HepG2 (cell line): ENCODE results near the gene BCAT1. TPM values are rescaled to one million over a fixed set of nuclear protein-coding genes. Genes with fewer than 3 reads are reported as not detected.
"Not testable (repeated sequence)": the region's sequence is repeated elsewhere in the genome, so short reads cannot be mapped to it uniquely, and the experiment has no call there.

Experiments used
- ATAC-seq: fragments of 200-7000 bp; cut with Tn5 transposase; 3 replicates; pipeline ENCODE4 v1.9.1; 2020; ENCODE audit warnings: mild to moderate bottlenecking, moderate library complexity
- BruUV-seq: library from RNA; stranded (reverse); fragments of 400-500 nt; replicated peaks from 2 replicates; lab custom pipeline; 2021; lab: Mats Ljungman, UMichigan
- CTCF ChIA-PET: fragments of 300-600 bp; formaldehyde crosslinking; extraction: SDS; loops from one replicate; lab custom pipeline; 2021; ENCODE audit warnings: low total read pairs, inconsistent platforms, low intra/inter-chr PET ratio; lab: Yijun Ruan, JAX
- POLR2A ChIA-PET: fragments of 350-600 bp; sonication (Branson Sonifier 250); formaldehyde crosslinking; loops from one replicate; lab custom pipeline; 2020; ENCODE audit warnings: antibody characterized with exemption, inconsistent platforms; lab: Yijun Ruan, JAX
- DNase-seq: peaks from one replicate; pipeline ENCODE4 v3.0.0-alpha.2; 2015; ENCODE audit warnings: low spot score
- FAIRE-seq: peaks from 3 replicates; lab custom pipeline; 2011; peaks lifted over from hg19 to GRCh38; lab: Jason Lieb, UNC
- H2AFZ ChIP-seq: one replicate; pipeline ENCODE4 v1.6.1; 2011; ENCODE audit warnings: low read length, inconsistent platforms
- H3K27ac ChIP-seq: fragments of 300-600 bp; 3 replicates; pipeline ENCODE4 v1.8.0; 2011; ENCODE audit warnings: mixed run types, mild to moderate bottlenecking, mixed read lengths, low read length, inconsistent platforms; ENCODE audit not compliant: insufficient read depth; ENCODE audit errors: extremely low read length
- H3K27me3 ChIP-seq, 2 experiments: fragments of 200-600 bp in 1 of 2; 2 replicates in 1 of 2; 3 replicates in 1 of 2; pipeline versions ENCODE4 v1.6.0 to v1.8.0; 2011; ENCODE audit warnings: low read length in 2 of 2, mild to moderate bottlenecking in 2 of 2, moderate library complexity in 2 of 2, inconsistent platforms in 1 of 2; ENCODE audit not compliant: insufficient read depth in 2 of 2, control insufficient read depth in 1 of 2
- H3K36me3 ChIP-seq, 2 experiments: fragments of 200-600 bp in 1 of 2; replicated peaks in 1 of 2; 2 replicates in 1 of 2; 3 replicates in 1 of 2; pipeline versions ENCODE4 v1.5.1 to v1.8.0; 2011; ENCODE audit warnings: low read length in 2 of 2, inconsistent platforms in 1 of 2; ENCODE audit not compliant: insufficient read depth in 2 of 2, control insufficient read depth in 1 of 2
- H3K4me1 ChIP-seq: 2 replicates; pipeline ENCODE4 v1.5.1; 2012; ENCODE audit warnings: low read length, inconsistent platforms; ENCODE audit not compliant: insufficient read depth
- H3K4me2 ChIP-seq: 2 replicates; pipeline ENCODE4 v1.6.0; 2011; ENCODE audit warnings: low read depth, low read length, inconsistent platforms
- H3K4me3 ChIP-seq, 3 experiments: fragments of 200-600 bp in 1 of 3; sonication (generic), shearing (Covaris generic) in 1 of 3; replicated peaks in 1 of 3; 2 replicates each; pipeline ENCODE4 v1.5.1; 2011 to 2016; ENCODE audit warnings: low read length in 3 of 3, inconsistent platforms in 2 of 3, low read depth in 2 of 3, mild to moderate bottlenecking in 2 of 3, control low read depth in 1 of 3, mixed read lengths in 1 of 3; ENCODE audit not compliant: insufficient read depth in 1 of 3
- H3K79me2 ChIP-seq: one replicate; pipeline ENCODE4 v1.6.1; 2011; ENCODE audit warnings: low read length, inconsistent platforms; ENCODE audit not compliant: insufficient read depth
- H3K9ac ChIP-seq: 2 replicates; pipeline ENCODE4 v1.6.0; 2011; ENCODE audit warnings: mild to moderate bottlenecking, low read depth, low read length, inconsistent platforms; ENCODE audit not compliant: insufficient read depth
- H3K9me3 ChIP-seq: 2 replicates; pipeline ENCODE4 v1.5.1; 2012; ENCODE audit warnings: mild to moderate bottlenecking, low read length
- H4K20me1 ChIP-seq: 2 replicates; pipeline ENCODE4 v1.6.0; 2011; ENCODE audit warnings: inconsistent platforms, mild to moderate bottlenecking, low read length, moderate library complexity; ENCODE audit not compliant: insufficient read depth
- CTCF ChIP-seq: sonication (generic); formaldehyde crosslinking; IDR thresholded peaks from 2 replicates; pipeline ENCODE4 v1.5.0; 2020; ENCODE audit warnings: mild to moderate bottlenecking, missing genetic modification reagents, moderate library complexity
- HMGXB4 ChIP-seq, 2 experiments: sonication (generic) in 1 of 2; formaldehyde crosslinking in 1 of 2; IDR thresholded peaks; 2 replicates each; pipeline versions ENCODE4 v1.4.0 to v1.6.1; 2018 to 2020; ENCODE audit warnings: missing genetic modification reagents in 2 of 2, borderline replicate concordance in 1 of 2, low read depth in 1 of 2, mild to moderate bottlenecking in 1 of 2, missing biosample characterization in 1 of 2
- KMT2A ChIP-seq: sonication (generic); formaldehyde crosslinking; IDR thresholded peaks from 2 replicates; pipeline ENCODE4 v1.4.0; 2020; ENCODE audit warnings: missing genetic modification reagents
- MAFG ChIP-seq: sonication (generic); formaldehyde crosslinking; IDR thresholded peaks from 2 replicates; pipeline ENCODE4 v1.5.1; 2020; ENCODE audit warnings: mild to moderate bottlenecking, missing genetic modification reagents
- PCBP1 ChIP-seq: fragments of 200-400 bp; formaldehyde crosslinking; IDR thresholded peaks from 2 replicates; pipeline ENCODE4 v1.6.1; 2017; ENCODE audit warnings: mild to moderate bottlenecking, low read depth, low read length, borderline replicate concordance
- TSC22D2 ChIP-seq: sonication (generic); formaldehyde crosslinking; IDR thresholded peaks from 2 replicates; pipeline ENCODE4 v1.5.1; 2020; ENCODE audit warnings: missing genetic modification reagents, mild to moderate bottlenecking, borderline replicate concordance
- XRCC5 ChIP-seq: fragments of 200-400 bp; formaldehyde crosslinking; optimal IDR thresholded peaks from 2 replicates; pipeline ENCODE3; 2017; ENCODE audit warnings: mild to moderate bottlenecking, low read length
- ZNF180 ChIP-seq: sonication (generic); formaldehyde crosslinking; IDR thresholded peaks from 2 replicates; pipeline ENCODE4 v1.4.0; 2020; ENCODE audit warnings: low read depth, missing genetic modification reagents, borderline replicate concordance
- ZNF644 ChIP-seq: IDR thresholded peaks from 2 replicates; pipeline ENCODE4 v1.6.1; 2016; ENCODE audit warnings: low read depth
- ZNF788 ChIP-seq: sonication (generic); formaldehyde crosslinking; IDR thresholded peaks from 2 replicates; pipeline ENCODE4 v1.5.0; 2020; ENCODE audit warnings: mild to moderate bottlenecking, missing genetic modification reagents, borderline replicate concordance
- WGBS: methylation state at CpG from one replicate; pipeline ENCODE4 v1.1.6; 2017; ENCODE audit warnings: low lambda C conversion rate; 5-methylcytosine and 5-hydroxymethylcytosine counted together
- in situ Hi-C: cut with HindIII; loops from 2 replicates; pipeline ENCODE4 v1.10.0; 2017; ENCODE audit warnings: low pct_unique_long_range_greater_than_20kb; ENCODE audit not compliant: extremely low pct_ligation_motif_present
- intact Hi-C: fragments of 100-400 bp; cut with micrococcal nuclease; formaldehyde crosslinking; loops from one replicate; pipeline ENCODE4 v1.10.0; 2022; ENCODE audit not compliant: unreplicated experiment
- polyA plus RNA-seq, 8 experiments: library from polyadenylated mRNA; depleted of rRNA in 3 of 8; stranded (reverse) in 7 of 8; unstranded in 1 of 8; fragments of >200 nt; fragmentation: Illumina TruSeq in 4 of 8; extraction: Trizol in 4 of 8; gene quantifications; 2 replicates each; pipeline versions ENCODE4 v1.2.1 to v1.2.3, GENCODE V29; 2011 to 2016; ENCODE audit warnings: low read depth in 4 of 8, missing spikeins in 1 of 8, mixed read lengths in 1 of 8; ENCODE audit not compliant: insufficient read depth in 1 of 8
- total RNA-seq, 5 experiments: library from RNA; depleted of rRNA; stranded (reverse); fragments of >200 nt; fragmentation: Illumina TruSeq; extraction: Trizol; gene quantifications; 2 replicates each; pipeline ENCODE4 v1.2.3, GENCODE V29; 2016; ENCODE audit warnings: low read depth in 1 of 5

The BCAT1 gene
- total and polyA plus RNA-seq, 2 of the 13 experiments (the other 11 are each of a cell fraction or from before 2014, with no cell fraction given) = 8.0 to 75.5 TPM

GRCh38 chr12:24960222-24960855 lies 11.4 kb upstream of the BCAT1 start (continued):
- TF ChIP-seq HMGXB4 (CRISPR knock-in tag; IDR thresholded peaks at IDR 0.05; ENCODE audit: borderline replicate concordance in 1 of 2, low read depth in 1 of 2) (0 out of 4 replicates have a peak, but pooled peaks of 1 of the 2 experiments have one; percentile 21), MAFG (CRISPR knock-in tag) (peak; percentile 63; the same call in 1 of the 2 replicates), ZNF644 (CRISPR knock-in tag) (0 out of 2 replicates have a peak, but pooled peaks have one; percentile 23), TSC22D2 (CRISPR knock-in tag) (no peak), KMT2A (no peak), PCBP1 (no peak), ZNF788 (CRISPR knock-in tag) (no peak), CTCF (CRISPR knock-in tag) (peak; percentile 79), XRCC5 (peak; percentile 50), ZNF180 (CRISPR knock-in tag) (no peak)

DNA sequence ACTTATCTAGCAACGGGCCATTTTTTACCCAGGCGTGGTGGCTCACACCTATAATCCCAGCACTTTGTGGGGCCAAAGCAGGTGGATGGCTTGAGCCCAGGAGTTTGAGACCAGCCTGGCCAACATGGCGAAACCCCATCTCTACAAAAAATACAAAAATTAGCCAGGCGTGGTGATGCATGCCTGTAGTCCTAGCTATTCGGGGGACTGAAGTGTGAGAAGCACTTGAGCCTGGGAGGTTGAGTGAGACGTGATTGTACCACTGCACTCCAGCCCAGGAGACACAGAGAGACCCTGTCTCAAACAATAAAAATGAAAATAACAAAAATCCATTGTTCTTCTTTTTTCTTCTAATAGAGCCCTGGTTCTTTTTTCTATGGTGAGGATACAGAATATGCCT lies 7.5 kb upstream of the BCAT1 start:
- 56% methylated on average over 6 of the region's 6 CpGs for WGBS
- H3K27me3 ChIP-seq, H3K4me1 ChIP-seq, H2AFZ ChIP-seq, DNase-seq, H4K20me1 ChIP-seq, FAIRE-seq, H3K27ac ChIP-seq, ATAC-seq, in situ Hi-C loops, H3K4me2 ChIP-seq, CTCF ChIA-PET, POLR2A ChIA-PET, intact Hi-C loops, H3K79me2 ChIP-seq, H3K36me3 ChIP-seq, H3K4me3 ChIP-seq, H3K9ac ChIP-seq, BruUV-seq, H3K9me3 ChIP-seq: not testable (repeated sequence)
